ENCODE data around the gene SELPLG.
"Not testable (repeated sequence)": the region's sequence is repeated elsewhere in the genome, so short reads cannot be mapped to it uniquely, and the experiment has no call there.

SELPLG gene

DNA sequence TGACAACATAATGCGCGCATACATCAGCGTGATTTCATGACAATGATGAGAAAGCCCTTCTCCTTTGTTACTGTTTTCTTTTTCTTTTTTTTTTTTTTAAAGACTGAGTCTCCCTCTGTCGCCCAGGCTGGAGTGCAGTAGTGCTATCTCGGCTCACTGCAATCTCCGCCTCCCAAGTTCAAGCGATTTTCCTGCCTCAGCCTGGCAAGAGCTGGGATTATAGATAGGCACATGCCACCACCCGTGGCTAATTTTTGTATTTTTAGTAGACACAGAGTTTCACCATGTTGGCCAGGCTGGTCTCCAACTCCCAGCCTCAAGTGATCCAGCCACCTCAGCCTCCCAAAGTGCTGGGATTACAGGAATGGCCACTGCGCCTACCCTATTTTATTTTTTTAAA lies 20.9 kb upstream of the SELPLG start:
- DNase-seq, result not testable (repeated sequence)

DNA sequence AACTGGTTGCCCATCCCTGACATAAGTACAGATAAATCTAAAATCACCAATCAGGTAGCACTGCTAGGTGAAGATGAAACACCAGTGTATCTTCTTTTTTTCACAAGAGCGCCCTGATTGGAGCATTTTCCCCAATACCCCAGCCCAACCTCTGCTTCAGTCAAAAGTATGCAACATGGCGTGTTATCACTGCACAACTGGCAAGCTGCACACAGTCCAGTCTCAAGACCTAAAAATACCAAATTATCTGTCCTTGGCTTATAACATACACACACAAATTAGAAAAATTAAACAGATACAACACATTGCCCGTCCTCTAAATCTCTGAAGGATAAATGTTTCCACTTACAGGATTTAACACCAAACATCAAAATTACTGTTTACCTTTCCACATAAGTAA lies 20.2 kb upstream of the SELPLG start:
- DNase-seq, result no peak

DNA sequence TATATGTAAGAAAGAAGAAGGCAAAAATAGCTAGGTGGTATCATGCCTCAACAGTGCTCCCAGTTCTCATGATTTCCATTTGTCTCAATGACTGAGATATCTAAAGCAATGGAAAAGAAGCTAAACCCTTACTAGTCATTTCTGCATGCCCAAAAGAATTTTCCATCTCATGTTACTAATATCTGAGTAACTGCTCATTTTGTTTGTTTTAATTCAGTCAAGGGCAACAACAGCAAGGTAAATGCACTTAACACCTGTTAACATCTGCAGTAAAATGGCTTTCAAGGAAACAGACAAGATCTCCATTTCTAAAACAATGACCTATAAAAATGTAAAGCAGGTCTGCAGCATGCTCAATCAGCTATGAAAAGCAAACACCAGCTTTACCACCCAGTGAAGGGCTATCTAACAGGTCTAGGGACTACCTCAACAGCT lies 19.4 kb upstream of the SELPLG start:
- peak in 2 of 3 experiments; percentile 66 to 73 for DNase-seq

DNA sequence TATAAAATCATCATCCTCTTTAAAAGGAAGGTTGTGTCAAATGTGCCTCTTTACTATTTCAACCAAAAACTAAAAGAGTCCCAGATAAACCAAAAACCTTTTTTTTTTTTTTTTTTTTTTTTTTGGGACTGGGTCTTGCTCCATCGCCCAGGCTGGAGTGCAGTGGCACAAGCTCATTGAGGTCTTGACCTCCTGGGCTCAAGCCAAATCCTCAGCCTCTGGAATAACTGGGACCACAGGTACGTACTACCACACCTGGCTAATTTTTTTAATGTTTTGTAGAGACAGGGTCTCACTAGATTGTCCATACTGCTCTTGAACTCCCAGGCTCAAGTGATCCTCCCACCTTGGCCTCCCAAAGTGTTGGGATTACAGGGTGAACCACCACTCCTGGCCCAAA lies 16.4 kb upstream of the SELPLG start:
- DNase-seq, result no peak

DNA sequence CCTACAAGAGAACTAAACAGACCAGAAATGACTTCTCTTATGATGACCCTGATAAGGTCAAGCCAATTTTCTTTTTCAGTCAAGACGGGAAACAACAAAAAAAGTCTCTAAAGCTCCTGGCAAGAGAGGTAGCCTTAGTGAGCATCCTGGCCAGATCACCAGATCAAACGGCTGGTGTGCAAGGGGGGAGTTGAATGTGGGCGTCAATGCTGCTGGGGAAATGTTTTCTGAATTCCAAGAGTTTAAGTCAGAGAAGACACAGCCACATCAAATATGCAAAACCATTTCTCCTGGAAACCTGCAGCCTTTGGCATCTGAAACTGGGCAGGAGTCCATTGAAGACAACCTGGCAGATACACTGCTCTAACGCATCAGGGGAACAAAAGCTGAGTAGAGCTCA lies 16.0 kb upstream of the SELPLG start:
- no peak for DNase-seq

DNA sequence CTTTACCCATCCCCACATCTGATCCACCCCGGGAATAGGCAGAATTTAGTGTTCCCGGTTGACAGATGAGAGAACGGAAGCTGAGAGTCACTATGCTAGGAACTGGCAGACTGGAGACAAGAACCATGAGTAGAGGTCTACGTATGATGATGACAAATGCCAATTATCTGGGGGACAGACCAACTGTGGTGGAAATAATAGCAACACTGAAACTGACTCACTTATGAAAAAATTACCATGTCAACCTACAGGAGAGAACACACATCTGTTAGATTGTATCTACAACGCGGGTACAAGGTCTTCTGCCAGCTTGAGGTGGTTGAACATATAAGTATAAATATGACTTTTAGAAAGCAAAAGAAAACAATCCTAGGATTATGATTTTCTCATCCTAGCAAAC lies 15.4 kb upstream of the SELPLG start:
- no peak for DNase-seq

DNA sequence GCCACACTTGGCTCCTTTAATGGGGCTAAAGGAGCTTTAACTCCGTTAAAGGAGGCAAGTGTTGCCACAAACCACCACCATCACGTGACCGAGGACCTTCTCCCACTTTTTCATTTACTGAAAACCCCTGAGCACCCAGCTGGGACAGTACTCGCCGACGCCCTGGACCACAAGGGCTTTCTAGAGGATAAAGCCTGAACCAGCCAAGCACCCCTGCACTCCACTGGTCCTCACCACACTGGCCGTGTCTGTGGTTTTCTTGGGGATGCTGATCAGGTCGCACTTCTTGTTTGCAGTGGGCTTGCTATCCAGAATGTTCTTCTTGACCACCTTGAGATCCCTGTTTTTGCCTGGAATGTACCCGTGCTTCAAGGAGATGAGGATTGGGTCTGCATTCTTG lies 14.7 kb upstream of the SELPLG start:
- no peak for DNase-seq

DNA sequence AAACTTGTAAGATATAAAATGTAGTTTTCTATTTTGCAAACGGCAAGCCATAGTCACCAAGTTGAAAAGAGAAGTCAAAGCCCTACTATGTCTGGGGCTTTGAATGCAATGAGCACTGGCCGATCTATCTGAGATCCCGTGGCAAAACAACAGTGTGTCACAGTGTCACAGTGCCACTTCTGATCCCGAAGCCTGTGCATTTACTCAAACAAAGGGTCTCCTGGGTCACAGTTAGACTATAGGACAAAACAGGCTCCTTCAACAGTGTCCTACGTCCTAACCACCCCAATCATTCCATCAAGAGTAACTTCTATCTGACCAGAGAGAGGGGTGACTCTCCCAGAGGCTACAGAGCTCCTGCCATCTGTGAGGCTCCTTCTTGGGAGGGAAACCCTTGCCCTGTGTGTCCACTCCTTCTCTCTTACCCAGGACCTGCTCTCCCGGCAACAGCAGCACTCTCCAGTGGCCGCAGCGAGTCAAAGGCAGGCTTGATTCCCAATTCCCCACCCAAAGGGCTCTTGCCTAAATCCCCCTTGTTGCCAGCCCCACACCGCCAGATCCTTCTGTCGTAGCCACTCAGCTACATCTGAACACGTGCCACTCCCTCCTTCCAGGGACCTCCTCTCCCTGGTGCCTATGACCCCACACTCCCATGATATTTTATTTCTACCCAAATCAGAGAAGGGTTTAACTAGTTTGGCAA lies 14.0 kb upstream of the SELPLG start:
- no peak for DNase-seq

DNA sequence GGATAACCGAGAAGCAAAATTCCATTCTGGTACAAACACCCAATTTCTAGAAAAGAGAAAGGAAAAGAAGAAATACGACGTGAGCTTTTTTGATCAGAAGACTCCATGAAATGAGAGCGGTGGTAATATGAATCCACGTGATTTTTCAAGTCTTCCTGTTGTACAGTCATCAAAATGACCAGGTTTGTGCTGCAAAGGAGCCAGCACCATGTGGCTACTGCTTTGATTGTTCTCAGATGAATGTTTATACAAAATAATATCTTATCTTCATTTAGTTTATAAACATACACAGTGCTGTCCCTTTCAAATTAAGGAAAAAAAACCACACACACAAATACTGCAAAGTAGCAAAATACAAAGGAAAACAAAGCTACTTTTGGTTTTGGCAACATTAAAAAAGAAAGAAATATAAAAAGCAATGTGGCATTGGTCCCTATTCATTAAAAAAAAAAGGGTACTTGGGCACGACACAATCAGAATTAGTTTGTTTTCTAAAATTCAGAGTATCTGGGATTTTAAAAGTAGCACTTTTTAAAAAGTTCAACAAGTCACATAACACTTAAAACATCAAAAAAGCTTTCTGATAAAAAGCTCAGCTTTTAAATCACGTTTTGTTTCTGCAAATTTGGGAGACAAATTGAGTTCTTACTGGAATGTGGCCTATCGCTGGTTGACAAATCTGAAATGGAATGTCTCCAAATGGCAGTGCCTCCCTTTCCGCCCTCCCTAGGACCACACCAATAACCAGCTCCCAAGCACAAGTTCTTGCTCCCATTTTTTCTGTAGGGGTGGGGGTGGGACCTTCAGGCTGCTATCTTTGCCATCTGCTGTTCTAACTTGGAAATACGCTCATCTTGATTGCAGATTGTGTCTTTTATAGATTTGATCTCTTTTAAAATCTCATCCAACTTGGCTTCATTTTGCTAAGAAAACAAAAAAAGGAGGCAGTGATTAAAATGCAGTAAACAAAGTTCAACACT lies 13.2 kb upstream of the SELPLG start:
- DNase-seq, result no peak

DNA sequence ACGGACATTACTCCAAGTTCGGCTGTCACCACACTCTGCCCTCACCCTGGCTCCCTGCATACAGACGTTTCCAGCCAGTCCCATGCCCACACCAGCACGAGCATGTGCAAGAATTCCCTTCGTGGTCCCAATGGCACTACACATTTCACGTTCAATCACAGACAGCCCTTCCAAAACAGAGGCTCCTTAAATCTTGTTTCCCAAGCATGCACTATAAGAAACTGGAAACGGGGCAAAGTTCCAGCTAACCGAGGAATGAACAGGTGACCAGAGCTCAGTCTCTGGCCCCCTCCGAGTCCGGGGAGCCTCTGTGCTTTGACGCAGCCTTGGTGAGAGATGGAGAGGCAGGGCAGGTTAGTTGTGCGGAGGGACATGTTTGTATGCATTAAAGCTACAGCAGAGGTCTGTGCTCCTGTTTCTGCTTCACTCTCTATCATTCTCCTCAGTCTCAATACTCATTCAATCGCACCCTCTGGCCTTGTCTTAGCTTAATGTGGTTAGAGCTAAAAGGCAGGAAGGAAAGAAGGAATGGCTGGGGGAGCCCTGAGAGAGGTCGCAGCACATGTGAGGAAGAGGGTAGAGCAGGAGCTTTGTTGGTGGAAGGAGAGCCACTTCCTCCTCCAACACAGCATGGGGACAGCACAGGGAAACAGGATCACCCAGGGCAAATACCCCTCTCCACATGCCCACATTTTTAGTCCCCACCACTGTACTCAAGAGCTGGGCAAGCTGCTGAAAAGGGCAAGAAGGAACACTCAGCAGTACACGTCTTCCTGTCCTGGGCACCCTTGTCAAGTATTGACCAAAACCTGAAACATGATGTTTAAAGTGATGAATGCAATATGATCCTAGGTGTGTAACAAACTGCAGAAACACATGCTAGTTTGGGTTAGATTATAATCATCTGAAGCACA lies 12.2 kb upstream of the SELPLG start:
- DNase-seq, result no peak

DNA sequence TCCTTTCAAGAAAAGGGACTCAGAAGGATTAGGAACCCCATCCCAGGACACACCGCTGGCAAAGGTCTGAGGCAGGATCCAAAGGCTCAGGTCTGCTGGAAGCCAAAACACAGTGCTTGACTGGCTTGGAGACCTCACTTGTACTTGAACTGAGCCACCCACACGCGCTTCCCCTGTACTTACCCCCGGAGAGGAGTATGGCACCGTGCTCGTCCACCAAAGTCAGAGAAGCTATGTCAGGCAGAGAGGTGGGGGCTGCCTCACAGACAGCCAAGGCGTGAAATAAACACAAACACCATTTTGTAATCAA lies 11.1 kb upstream of the SELPLG start:
- no peak for DNase-seq

DNA sequence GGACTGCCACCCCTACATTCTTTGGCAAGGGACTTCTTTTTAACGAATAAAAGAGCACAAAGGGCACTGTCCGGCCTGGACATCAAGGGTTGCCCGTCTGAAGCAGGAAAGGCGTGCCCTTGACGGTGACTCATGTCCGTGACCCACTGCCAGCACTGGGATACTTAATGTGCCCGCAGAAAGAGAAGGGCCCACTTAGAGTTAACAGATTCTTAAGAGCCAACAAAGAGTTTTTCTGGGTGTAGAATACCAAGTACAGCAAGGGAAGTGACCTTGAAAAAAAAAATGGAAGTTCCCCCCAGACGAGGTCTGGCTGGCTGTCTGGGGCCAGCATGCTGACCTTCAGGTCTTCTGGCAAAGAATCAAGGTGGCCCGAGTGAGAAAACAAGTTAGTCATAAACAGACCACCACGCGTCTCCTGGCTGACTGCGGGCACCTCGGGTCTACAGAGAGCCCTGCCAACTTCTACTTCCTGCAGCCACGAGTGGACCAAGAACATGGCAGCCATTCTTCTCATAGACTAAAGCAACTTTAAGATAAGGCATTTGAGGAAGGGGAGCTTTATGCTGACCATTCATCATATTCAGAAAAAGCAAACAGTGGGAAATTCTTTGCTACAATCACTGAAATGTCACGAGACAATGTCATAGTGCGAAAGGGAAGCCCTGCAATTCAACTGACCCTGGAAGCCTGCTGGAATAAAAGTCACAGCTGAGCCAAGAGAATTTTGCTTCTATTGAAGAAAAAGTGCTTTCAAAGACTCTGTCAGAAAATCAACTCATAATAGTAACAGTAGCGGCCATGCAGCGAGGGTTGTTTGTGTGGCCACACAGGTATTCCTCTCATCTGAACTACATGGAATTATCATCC lies 10.5 kb upstream of the SELPLG start:
- DNase-seq, result no peak

DNA sequence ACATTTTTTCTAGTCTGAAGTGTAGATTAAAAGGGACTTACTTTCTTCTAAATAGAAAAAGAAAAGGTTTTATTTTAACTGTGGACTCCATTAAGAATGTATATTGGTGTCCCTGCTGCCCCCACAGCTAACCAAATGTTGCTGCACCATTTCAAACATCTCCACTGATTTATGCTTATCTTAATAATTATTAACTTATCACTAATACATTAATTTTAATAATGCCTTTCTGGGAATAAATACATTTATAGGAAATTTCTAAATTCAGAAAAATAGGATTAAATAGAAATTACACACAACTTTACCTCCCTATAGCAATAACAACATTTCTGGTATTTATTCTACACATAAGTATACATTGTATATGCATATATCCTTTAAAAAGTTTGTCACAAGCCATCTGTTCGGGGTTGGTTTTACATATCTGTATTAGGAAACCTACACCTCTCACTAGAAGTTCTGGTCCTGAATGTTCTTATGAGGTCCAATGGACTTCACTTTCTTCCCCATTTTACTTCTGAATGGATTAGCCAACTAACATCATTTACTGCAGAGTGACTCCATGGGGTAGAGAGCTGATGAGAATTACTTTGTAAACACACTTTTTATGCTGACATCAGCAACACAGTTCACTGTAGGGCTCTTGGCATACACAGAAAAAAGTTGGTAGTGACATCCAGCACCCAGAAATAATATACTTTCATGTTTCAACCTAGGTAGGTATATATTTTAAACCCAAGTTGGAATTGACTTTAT lies 9.4 kb upstream of the SELPLG start:
- no peak for DNase-seq

DNA sequence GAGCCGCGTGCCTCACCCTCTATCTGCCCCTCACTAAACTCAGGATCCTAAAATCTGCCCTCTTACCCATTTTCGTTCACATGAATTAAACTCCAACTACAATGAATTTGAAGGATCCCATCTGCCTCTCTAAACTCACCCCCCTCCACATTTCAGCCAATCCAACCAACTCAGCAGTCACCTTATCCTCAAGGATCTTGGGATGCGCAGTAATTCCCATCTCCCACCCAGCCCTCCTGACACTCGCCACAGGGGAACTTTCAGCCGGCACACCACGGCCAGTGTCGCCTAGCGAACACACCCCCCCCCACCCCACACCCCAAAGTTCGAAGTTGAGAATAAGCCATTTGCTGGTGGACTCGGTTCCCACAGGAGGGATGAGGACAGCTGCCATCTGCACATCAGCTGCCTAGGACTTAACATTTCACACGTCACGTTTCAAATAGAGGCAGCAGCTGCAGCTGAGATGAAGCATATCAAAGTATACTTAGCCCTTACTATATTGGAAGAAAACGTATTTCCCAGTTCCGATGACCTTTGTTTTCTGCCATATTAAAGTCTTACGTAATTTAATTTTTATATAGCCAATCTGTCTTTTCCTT lies 8.7 kb upstream of the SELPLG start:
- peak in 1 of 3 experiments; percentile 86 for DNase-seq

DNA sequence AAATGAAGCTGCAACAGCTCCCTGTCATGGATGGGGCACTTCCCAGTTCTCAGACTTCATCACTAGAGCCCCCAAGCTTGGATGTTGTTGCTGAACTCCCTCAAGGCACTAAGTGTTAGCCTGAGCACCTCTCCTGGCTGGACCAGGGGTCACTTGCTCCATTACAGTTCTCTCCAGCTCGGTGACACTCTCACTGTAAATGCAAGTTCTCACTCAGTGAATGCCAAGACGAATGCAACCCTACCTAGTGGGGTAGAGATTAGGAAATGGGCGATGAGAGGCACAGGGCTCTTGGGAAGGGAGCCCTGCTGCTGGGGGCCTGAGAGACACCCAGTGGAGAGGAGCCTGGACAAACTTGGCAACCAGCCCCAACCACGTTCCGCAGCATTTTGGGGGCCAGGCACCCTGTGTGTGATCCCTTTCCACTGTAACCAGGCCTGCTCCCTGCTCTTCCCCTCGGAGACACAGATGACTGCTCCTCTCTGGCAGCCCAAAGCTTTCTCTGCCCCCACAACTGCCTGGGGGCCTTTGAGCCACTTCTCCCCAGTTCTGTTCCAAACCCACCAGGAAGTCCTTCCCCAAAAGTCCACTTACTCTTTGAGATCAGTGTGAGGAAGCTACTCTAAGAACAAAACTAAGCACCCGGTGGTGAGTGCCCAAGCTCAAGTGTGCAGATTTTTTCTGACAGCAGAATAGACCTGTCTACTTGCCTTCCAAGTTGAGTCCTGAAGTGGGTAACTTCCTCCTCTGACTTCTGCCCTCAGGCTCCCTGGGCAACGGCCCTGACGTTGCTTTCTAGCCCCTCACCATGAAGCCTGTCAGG lies 8.0 kb upstream of the SELPLG start:
- DNase-seq, result peak in 1 of 3 experiments; percentile 32

DNA sequence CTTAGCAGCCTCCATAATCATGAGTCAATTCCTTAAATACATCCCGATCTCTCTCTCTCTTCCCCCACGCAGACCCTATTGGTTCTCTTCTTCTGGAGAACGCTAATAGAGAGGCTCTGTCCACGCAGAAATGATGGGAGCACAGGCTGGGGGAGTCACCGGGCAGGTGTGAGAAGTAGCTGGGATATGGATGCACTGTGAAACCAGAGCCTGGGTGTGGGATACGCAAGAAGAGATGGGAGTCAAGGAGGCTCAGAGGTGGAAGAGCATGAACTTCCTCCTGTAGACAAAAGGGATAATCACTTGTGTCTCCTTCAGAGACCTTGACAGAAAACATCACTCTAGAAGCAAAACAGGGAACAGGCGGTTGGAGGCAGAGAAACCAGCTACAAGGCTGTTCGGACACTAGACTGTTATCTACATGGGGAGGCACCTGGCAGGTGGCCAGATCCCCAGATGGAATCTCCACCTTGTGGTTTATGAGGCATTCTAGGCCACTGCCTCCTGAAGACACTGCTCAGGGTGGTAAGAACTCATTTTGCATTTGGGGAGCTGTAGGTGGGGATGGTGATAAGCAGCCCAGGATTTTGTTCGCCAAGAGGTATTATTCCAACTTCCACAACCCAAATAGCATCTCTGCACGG lies 7.2 kb upstream of the SELPLG start:
- DNase-seq, result peak in 1 of 3 experiments; percentile 82

DNA sequence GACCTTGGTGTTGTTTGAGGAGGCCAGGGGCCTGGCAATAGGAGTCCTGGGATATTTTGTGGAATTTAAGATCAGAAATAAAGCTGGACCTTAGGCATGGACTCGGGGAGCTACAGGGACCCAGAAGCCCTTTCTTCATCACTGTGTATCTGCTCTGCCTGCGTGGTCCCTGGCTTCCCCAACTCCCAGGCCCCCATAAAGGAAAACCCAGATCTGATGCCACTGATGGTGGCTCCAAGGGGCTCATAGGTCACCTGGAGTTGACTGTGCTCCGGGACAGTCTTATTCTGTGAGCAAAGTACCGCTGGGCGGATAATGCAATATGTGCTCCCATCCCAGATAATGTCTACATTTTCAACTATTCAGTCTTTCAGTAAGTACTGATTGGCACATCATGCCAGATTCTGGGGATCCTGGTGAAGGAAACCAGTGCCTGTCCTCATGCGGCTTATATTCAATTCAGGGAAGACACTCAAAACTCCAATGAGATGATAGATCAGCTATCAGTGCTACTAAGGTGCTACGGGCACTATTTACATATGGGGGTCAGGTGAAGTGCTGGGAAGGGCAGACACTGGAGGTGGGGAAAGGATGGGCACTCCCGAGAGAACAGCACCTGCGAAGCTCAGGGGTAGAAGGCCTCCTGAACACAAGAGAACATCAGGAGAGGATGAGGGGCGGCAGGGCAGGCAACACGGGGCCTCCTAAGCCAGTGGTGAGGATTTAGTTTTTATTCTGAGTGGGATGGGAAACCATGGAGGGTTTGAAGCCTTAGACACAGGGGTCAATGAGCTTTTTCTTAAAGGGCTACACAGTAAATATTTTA lies 5.5 kb upstream of the SELPLG start:
- DNase-seq, result no peak

DNA sequence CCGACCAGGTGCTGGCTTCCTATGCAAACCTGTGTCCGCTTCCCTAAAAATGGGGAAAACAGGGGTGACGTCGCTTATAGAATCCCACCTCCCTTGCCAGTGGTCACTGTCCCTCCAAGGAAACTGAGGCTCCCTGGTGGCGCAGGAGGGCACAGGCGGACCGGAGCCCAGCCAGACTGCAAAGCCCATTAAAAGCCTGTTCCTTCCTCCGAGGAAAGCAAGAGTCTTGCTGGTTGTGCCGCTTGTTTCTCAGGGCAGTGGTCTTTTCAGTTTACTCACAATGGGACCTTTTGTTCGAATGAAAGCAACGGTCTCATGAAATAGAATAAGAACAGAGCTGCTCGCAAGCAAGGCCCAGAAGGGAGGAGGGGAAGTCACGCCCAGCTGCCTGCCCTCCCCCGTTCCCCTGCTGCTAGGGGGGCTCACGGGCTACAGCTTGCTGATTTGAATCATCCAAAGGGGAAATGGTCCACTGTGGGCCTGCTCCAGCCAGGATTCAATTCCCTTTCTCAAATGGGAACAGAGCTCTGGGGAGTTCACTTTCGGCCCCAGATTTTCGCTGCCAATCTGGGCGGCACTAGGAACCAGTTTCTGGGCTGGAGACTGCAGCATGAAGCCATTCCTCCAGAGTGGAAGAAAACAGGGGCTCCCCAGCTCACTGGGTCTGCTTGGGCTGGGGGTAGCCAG lies 4.6 kb upstream of the SELPLG start:
- no peak for DNase-seq
